Activated CD4-positive, alpha-beta T cell treated with anti-CD3 and anti-CD28 coated beads for 36 hours (primary cell): Measurements from ENCODE around the gene HOXD3. TPM values are rescaled to one million over a fixed set of nuclear protein-coding genes. Genes with fewer than 3 reads are reported as not detected.

Source experiments
- ATAC-seq: fragments of 200-7000 bp; cut with Tn5 transposase; one replicate; pipeline ENCODE4 v1.10.0; 2021; ENCODE audit warnings: mild to moderate bottlenecking, moderate library complexity
- CTCF ChIA-PET: fragments of 350-600 bp; sonication (Branson Sonifier 250); formaldehyde crosslinking; loops from one replicate; lab custom pipeline; 2021; ENCODE audit warnings: antibody characterized with exemption; lab: Charles Lee
- POLR2A ChIA-PET: fragments of 350-600 bp; sonication (Branson Sonifier 250); formaldehyde crosslinking; loops from one replicate; lab custom pipeline; 2021; ENCODE audit warnings: antibody characterized with exemption, inconsistent platforms; lab: Charles Lee
- DNase-seq: peaks from one replicate; pipeline ENCODE4 v3.0.0-alpha.2; 2020
- H3K27ac Mint-ChIP-seq: one replicate; pipeline ENCODE4 v1.8.0; 2021; ENCODE audit warnings: mixed read lengths
- H3K27me3 Mint-ChIP-seq: one replicate; pipeline ENCODE4 v1.8.0; 2021; ENCODE audit warnings: mixed read lengths
- H3K36me3 Mint-ChIP-seq: one replicate; pipeline ENCODE4 v1.8.0; 2021; ENCODE audit warnings: low read depth, mixed read lengths
- H3K4me1 Mint-ChIP-seq: one replicate; pipeline ENCODE4 v1.8.0; 2021; ENCODE audit warnings: mixed read lengths
- H3K4me3 Mint-ChIP-seq: one replicate; pipeline ENCODE4 v1.8.0; 2021; ENCODE audit warnings: mild to moderate bottlenecking, moderate library complexity, mixed read lengths
- H3K9me3 Mint-ChIP-seq: one replicate; pipeline ENCODE4 v1.8.0; 2021; ENCODE audit warnings: low read depth, mixed read lengths
- intact Hi-C, 2 experiments: fragments of 100-400 bp; cut with DNase I in 1 of 2; cut with micrococcal nuclease in 1 of 2; formaldehyde crosslinking; loops; one replicate each; pipeline versions ENCODE4 v1.14.2 to v1.15.1; 2022 to 2024; cut with DNase I, micrococcal nuclease
- total RNA-seq, 2 experiments: library from RNA; stranded (reverse); gene quantifications; one replicate each; pipeline ENCODE4 v1.2.3, GENCODE V29; 2021

The HOXD3 gene
- total RNA-seq, 2 experiments from 2014 or later = not detected

DNA sequence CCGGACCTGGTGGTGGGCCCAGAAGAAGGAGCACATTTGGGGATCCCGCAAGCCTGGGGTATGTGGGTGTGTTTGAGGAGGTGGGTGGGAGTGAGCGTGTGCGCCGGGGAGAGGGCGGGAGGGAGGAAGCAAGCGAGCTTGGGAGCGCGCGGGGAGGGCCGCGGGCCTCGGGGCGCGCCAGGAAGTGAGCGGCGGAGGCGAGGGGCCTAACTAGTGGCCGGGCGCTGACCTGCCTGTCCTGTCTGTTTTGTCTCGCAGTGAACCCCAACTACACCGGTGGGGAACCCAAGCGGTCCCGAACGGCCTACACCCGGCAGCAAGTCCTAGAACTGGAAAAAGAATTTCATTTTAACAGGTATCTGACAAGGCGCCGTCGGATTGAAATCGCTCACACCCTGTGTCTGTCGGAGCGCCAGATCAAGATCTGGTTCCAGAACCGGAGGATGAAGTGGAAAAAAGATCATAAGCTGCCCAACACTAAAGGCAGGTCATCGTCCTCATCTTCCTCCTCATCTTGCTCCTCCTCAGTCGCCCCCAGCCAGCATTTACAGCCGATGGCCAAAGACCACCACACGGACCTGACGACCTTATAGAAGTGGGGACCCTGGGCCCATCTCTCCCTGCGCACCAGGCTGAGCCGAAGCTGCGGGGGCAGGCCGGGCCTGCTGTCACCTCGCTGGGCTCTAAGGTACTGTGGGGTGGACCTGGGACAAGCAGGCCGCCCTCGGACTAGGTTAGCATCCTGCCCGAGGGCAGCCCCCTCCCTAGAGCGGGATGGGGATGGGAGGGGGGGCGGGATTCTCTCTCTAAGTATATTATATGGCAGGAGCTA, 4.5 kb upstream of the HOXD3 start:
- POLR2A ChIA-PET = no interaction called here
- no peak for ATAC-seq
- H3K36me3 Mint-ChIP-seq = no peaks in the 10 kb centered on the region

DNA sequence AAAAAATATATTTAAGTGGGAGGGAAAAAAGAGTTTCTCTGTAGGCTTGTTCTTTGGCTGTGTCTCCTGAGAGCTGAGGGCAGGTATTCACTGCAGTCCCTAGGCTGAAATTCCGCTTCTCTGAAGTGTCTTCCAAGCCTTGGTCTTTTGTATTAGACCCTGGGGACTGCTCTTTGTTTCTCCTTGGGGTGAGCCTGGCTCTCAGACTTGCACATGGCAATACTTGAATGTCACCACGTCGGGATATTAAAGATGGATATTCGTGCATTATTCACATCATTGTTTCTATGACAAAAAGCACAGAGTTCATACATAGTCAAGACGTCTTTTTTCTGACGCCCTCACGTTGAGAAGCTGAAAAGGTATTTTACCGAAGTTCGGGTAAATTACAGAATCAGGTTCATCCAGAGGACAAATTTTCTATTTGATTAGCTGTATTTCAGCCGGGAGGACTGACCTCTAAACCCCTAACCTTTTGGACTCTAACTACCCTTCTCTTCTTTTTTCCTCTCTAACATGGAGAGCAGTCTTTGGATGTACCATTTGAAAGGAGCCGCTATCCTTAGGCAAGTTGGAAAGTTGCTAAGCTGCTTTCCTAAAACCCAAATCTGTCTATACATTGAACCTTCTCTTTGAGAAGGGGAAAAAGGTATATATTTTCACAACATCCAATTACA, 2.4 kb upstream of the HOXD3 start:
- DNase-seq (no peak), ATAC-seq (no peak)
- CTCF ChIA-PET = interaction anchor here (0.5 to 3.4 kb wide), 9 partner anchors 10 to 1279 kb away, joined by 3 to 12 read pairs (median 4); no protein-coding TSS in a partner anchor
- Mint-ChIP-seq H3K27ac (no peak overlapping the region), H3K36me3 (no peaks in the 10 kb centered on the region), H3K4me1 (peaks cover 11% of the 10 kb centered on the region), H3K4me3 (no peak overlapping the region), H3K27me3 (peaks cover 66% of the 10 kb centered on the region), H3K9me3 (no peaks in the 10 kb centered on the region)
- intact Hi-C loops = no loop called here
- POLR2A ChIA-PET = no interaction called here

More for the DNA sequence above, 4.5 kb upstream of the HOXD3 start:
- intact Hi-C loops = no loop called here
- no peaks in the 10 kb centered on the region for H3K9me3 Mint-ChIP-seq
- DNase-seq = no peak
- H3K4me3 Mint-ChIP-seq = no peak overlapping the region
- H3K27me3 Mint-ChIP-seq = peaks cover 74% of the 10 kb centered on the region
- CTCF ChIA-PET = interaction anchor here (0.6 to 1.1 kb wide), 4 partner anchors 8 to 1051 kb away, joined by 3 to 4 read pairs (median 3); no protein-coding TSS in a partner anchor
- H3K4me1 Mint-ChIP-seq = peaks cover 8% of the 10 kb centered on the region
- no peak overlapping the region for H3K27ac Mint-ChIP-seq

- ATAC-seq (no peak), DNase-seq (no peak)
- ChIA-PET CTCF (interaction anchor here (0.6 to 3.4 kb wide), 5 partner anchors 9 to 1278 kb away, joined by 3 to 12 read pairs (median 4); no protein-coding TSS in a partner anchor), POLR2A (no interaction called here)
- H3K4me3 Mint-ChIP-seq = no peak overlapping the region
- H3K36me3 Mint-ChIP-seq = no peaks in the 10 kb centered on the region
- no peak overlapping the region for H3K27ac Mint-ChIP-seq
- H3K9me3 Mint-ChIP-seq = no peaks in the 10 kb centered on the region
- peaks cover 64% of the 10 kb centered on the region for H3K27me3 Mint-ChIP-seq
- intact Hi-C loops = no loop called here
- peaks cover 13% of the 10 kb centered on the region for H3K4me1 Mint-ChIP-seq
Measured at GRCh38 chr2:176155356-176156044, 1.6 kb upstream of the HOXD3 start.

DNA sequence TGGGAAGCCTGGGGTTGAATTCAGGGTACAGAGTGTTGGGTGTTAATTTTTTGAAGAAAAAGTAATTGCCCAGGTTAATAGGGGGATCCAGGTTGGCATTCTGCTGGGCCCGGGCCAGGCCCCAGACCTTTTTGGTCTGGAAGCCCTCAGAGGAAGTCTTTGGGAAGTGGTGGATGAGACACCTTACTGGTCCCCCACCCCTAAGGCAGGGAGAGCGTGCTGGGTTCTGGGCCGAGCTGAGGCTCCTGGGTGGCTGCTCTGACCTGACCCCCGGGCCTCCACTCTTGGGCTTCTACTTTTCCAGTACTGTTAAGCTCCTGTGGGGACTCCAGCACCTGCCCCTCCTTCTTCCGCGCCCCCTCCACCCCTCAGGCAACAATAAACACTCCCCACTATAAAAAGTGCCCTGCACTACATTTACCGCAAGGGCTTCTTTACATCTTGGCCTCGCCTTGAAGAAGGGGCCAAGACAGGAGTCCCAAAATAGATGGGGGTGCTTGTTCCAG, 753 bp upstream of the HOXD3 start:
- Mint-ChIP-seq H3K4me3 (no peak overlapping the region), H3K4me1 (peaks cover 13% of the 10 kb centered on the region), H3K36me3 (no peaks in the 10 kb centered on the region), H3K27ac (no peak overlapping the region), H3K27me3 (peaks cover 63% of the 10 kb centered on the region), H3K9me3 (no peaks in the 10 kb centered on the region)
- CTCF ChIA-PET = interaction anchor here (1.8 to 3.4 kb wide), 2 partner anchors 16 to 30 kb away, joined by 7 to 12 read pairs; no protein-coding TSS in a partner anchor
- ATAC-seq (no peak), DNase-seq (no peak)
- intact Hi-C loops = no loop called here
- POLR2A ChIA-PET = no interaction called here

GRCh38 chr2:176157499-176158185, 535 bp downstream of the HOXD3 start:
- POLR2A ChIA-PET = no interaction called here

DNA sequence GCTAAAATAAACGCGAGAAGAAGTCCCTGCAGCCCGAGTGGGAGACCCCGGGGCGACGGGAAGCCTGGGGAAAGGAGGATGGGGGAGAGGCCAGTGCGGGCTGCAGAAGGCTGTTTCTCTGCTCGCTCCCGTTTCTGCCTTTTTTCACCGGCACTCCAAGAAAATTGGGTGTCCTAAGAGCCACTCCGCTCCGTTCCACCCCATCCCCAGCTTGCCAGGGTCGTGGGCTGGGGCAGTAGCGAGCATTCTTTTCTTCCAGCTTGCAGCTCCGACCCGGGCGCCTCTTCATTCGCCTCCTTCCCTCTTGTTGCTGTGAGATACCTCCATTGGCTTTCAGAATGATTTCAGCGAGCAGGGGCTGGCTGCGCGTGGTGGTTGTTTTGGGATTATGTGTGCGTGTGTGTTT, 1.1 kb downstream of the HOXD3 start:
- CTCF ChIA-PET = interaction anchor here (0.7 kb wide), 1 partner anchor 1280 kb away, joined by 3 read pairs; no protein-coding TSS in a partner anchor

More at GRCh38 chr2:176157499-176158185, 535 bp downstream of the HOXD3 start:
- Mint-ChIP-seq H3K4me3 (peak overlapping the region; percentile 32), H3K27ac (no peak overlapping the region), H3K4me1 (peaks cover 13% of the 10 kb centered on the region), H3K36me3 (no peaks in the 10 kb centered on the region), H3K9me3 (no peaks in the 10 kb centered on the region), H3K27me3 (peaks cover 67% of the 10 kb centered on the region)
- intact Hi-C loops = loop anchor here in 1 of 2 experiments (2.0 kb wide), 1 partner anchor 75 kb away; the partner anchor contains the start of gene EVX2
- CTCF ChIA-PET = no interaction called here
- DNase-seq (peak; percentile 39), ATAC-seq (no peak)

GRCh38 chr2:176158855-176159662, 2.0 kb downstream of the HOXD3 start:
- Mint-ChIP-seq H3K4me1 (peaks cover 13% of the 10 kb centered on the region), H3K27me3 (peaks cover 71% of the 10 kb centered on the region), H3K36me3 (no peaks in the 10 kb centered on the region), H3K9me3 (no peaks in the 10 kb centered on the region), H3K4me3 (no peak overlapping the region), H3K27ac (no peak overlapping the region)
- no peak for DNase-seq
- ATAC-seq = no peak
- ChIA-PET POLR2A (no interaction called here), CTCF (interaction anchor here (0.7 kb wide), 1 partner anchor 1281 kb away, joined by 3 read pairs; no protein-coding TSS in a partner anchor)
- intact Hi-C loops = loop anchor here in 1 of 2 experiments (2.0 kb wide), 1 partner anchor 76 kb away; the partner anchor contains the start of gene EVX2

More for the DNA sequence above, 1.1 kb downstream of the HOXD3 start:
- peaks cover 13% of the 10 kb centered on the region for H3K4me1 Mint-ChIP-seq
- ATAC-seq (no peak), DNase-seq (no peak)
- no peak overlapping the region for H3K4me3 Mint-ChIP-seq
- peaks cover 66% of the 10 kb centered on the region for H3K27me3 Mint-ChIP-seq
- H3K9me3 Mint-ChIP-seq = no peaks in the 10 kb centered on the region
- no peak overlapping the region for H3K27ac Mint-ChIP-seq
- no peaks in the 10 kb centered on the region for H3K36me3 Mint-ChIP-seq
- intact Hi-C loops = loop anchor here in 1 of 2 experiments (2.0 kb wide), 1 partner anchor 75 kb away; the partner anchor contains the start of gene EVX2
- POLR2A ChIA-PET = no interaction called here

DNA sequence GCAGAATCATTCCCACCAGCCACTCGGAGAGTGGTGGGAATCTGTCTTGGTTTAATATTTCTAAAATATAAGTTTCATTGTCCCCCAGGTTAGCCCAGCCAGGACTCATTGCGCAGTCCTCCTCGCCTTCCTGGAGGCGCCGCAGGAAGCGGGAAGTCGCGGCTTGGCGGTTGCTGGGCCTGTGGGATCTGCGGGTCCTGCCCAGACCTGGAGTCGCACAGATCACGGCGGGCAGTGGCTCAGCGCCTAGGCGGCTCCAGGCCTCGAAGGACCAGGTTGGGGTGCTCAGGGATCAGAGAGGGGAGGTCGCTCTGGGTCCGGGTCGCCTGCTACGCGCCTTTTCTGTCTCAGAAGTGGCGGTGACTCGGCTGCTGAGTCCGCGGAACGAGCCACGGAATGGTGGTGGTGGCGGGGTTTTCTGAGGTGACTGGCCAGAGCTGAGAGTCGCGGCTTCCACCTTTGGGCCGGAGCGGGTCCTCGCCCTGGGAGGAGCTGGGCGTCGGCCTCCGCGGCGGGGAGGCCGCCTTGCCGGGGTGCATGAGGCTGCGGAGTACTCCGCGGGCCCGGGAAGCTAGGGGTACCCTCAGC, 2.6 kb downstream of the HOXD3 start:
- ATAC-seq (no peak), DNase-seq (no peak)
- no peaks in the 10 kb centered on the region for H3K36me3 Mint-ChIP-seq
- H3K27me3 Mint-ChIP-seq = peaks cover 72% of the 10 kb centered on the region
- no peaks in the 10 kb centered on the region for H3K9me3 Mint-ChIP-seq
- peaks cover 19% of the 10 kb centered on the region for H3K4me1 Mint-ChIP-seq
- CTCF ChIA-PET = interaction anchor here (0.9 to 2.4 kb wide), 2 partner anchors 19 to 49 kb away, joined by 3 to 8 read pairs; no protein-coding TSS in a partner anchor
- H3K27ac Mint-ChIP-seq = no peak overlapping the region
- intact Hi-C loops = loop anchor here (2.0 to 5.0 kb wide), 4 partner anchors 32 to 77 kb away; partner anchors contain the start of genes HOXD8 (in 2 of the 2) and EVX2 (in 1 of the 2)
- H3K4me3 Mint-ChIP-seq = no peak overlapping the region
- POLR2A ChIA-PET = no interaction called here

GRCh38 chr2:176160251-176160985, 3.3 kb downstream of the HOXD3 start:
- Mint-ChIP-seq H3K4me1 (peaks cover 19% of the 10 kb centered on the region), H3K27me3 (peaks cover 73% of the 10 kb centered on the region), H3K9me3 (no peaks in the 10 kb centered on the region), H3K4me3 (peak overlapping the region; percentile 17), H3K36me3 (no peaks in the 10 kb centered on the region), H3K27ac (no peak overlapping the region)
- POLR2A ChIA-PET = no interaction called here
- DNase-seq (no peak), ATAC-seq (no peak)
- CTCF ChIA-PET = interaction anchor here (0.9 to 2.4 kb wide), 3 partner anchors 20 to 988 kb away, joined by 3 to 8 read pairs (median 5); no protein-coding TSS in a partner anchor
- intact Hi-C loops = loop anchor here (2.0 to 5.0 kb wide), 3 partner anchors 33 to 74 kb away; partner anchors contain the start of gene HOXD8 (in 2 of the 2)
